Fibroblast of skin of back (primary cell): ENCODE data around the gene FAM180A.
A peak's percentile ranks its signal among the peaks of the same experiment; 100 is the strongest.

Source experiments
- DNase-seq: peaks from one replicate; pipeline ENCODE4 v3.0.0-alpha.2; 2013

Gene FAM180A

GRCh38 chr7:135771051-135771450 lies 22.4 kb upstream of the FAM180A start:
- DNase-seq = no peak

- DNase-seq = no peak
Observed at GRCh38 chr7:135770139-135770710, 21.6 kb upstream of the FAM180A start.

GRCh38 chr7:135769005-135769802 lies 20.6 kb upstream of the FAM180A start:
- DNase-seq = no peak

GRCh38 chr7:135768467-135768866 lies 19.9 kb upstream of the FAM180A start:
- DNase-seq = no peak

- DNase-seq = no peak
Observed at GRCh38 chr7:135768064-135768463, 19.5 kb upstream of the FAM180A start.

GRCh38 chr7:135763261-135763660 lies 14.6 kb upstream of the FAM180A start:
- DNase-seq = peak; percentile 91

GRCh38 chr7:135761751-135762488 lies 13.3 kb upstream of the FAM180A start:
- peak; percentile 98 for DNase-seq

GRCh38 chr7:135759532-135759931 lies 10.9 kb upstream of the FAM180A start:
- no peak for DNase-seq

GRCh38 chr7:135758531-135758932 lies 9.9 kb upstream of the FAM180A start:
- peak; percentile 79 for DNase-seq

GRCh38 chr7:135757719-135758411 lies 9.3 kb upstream of the FAM180A start:
- DNase-seq = peak; percentile 84

- DNase-seq = no peak
Observed at GRCh38 chr7:135756191-135756590, 7.6 kb upstream of the FAM180A start.

- no peak for DNase-seq
Observed at GRCh38 chr7:135755351-135755753, 6.7 kb upstream of the FAM180A start.

GRCh38 chr7:135753616-135754413 lies 5.2 kb upstream of the FAM180A start:
- DNase-seq = no peak

GRCh38 chr7:135747366-135747765 lies 1.2 kb downstream of the FAM180A start:
- no peak for DNase-seq

- DNase-seq = peak; percentile 99
Observed at GRCh38 chr7:135745703-135746312, 2.8 kb downstream of the FAM180A start.

- peak; percentile 90 for DNase-seq
Observed at GRCh38 chr7:135744938-135745702, 3.5 kb downstream of the FAM180A start.

GRCh38 chr7:135743907-135744731 lies 4.5 kb downstream of the FAM180A start:
- DNase-seq = peak; percentile 83

GRCh38 chr7:135742371-135742770 lies 6.2 kb downstream of the FAM180A start:
- no peak for DNase-seq

- DNase-seq = no peak
Observed at GRCh38 chr7:135741905-135742304, 6.7 kb downstream of the FAM180A start.

GRCh38 chr7:135740889-135741288 lies 7.7 kb downstream of the FAM180A start:
- no peak for DNase-seq
